ENCODE results near the gene ADD3.

Gene ADD3

GRCh38 chr10:109967739-109968088 lies 40.1 kb upstream of the ADD3 start:
- TF ChIP-seq SUZ12 (IDR thresholded peaks at IDR 0.05) (no peak), SP1 (IDR thresholded peaks at IDR 0.05) (no peak), ELF4 (IDR thresholded peaks at IDR 0.05) (no peak), ZNF384 (IDR thresholded peaks at IDR 0.05) (no peak), PKNOX1 (IDR thresholded peaks at IDR 0.05) (no peak), FOXM1 (IDR thresholded peaks at IDR 0.05; ENCODE audit: borderline replicate concordance) (no peak), NFRKB (IDR thresholded peaks at IDR 0.05) (no peak), FOXA1 (IDR thresholded peaks at IDR 0.05) (no peak), LEF1 (IDR thresholded peaks at IDR 0.05; ENCODE audit: borderline replicate concordance) (no peak)
- ChIA-PET POLR2A (no interaction called here), CTCF (interaction anchor here (1.2 to 1.6 kb wide), 3 partner anchors 9 to 84 kb away, joined by 4 to 8 read pairs (median 4); no protein-coding TSS in a partner anchor)
- DNase-seq (ENCODE audit: extremely low spot score) = no peak

GRCh38 chr10:109968953-109969759 lies 38.6 kb upstream of the ADD3 start:
- ChIA-PET POLR2A (no interaction called here), CTCF (interaction anchor here (1.2 to 1.6 kb wide), 4 partner anchors 8 to 85 kb away, joined by 4 to 8 read pairs (median 4); no protein-coding TSS in a partner anchor)
- DNase-seq (ENCODE audit: extremely low spot score) = no peak
- no peak for TF ChIP-seq BHLHE40 (IDR thresholded peaks at IDR 0.05; ENCODE audit: borderline replicate concordance)
- TF ChIP-seq LEF1 (IDR thresholded peaks at IDR 0.05; ENCODE audit: borderline replicate concordance) = no peak
- no peak for TF ChIP-seq ARNT (IDR thresholded peaks at IDR 0.05)
- no peak for TF ChIP-seq FOXA1 (IDR thresholded peaks at IDR 0.05)
- no peak for TF ChIP-seq FOXM1 (IDR thresholded peaks at IDR 0.05; ENCODE audit: borderline replicate concordance)
- no peak for TF ChIP-seq ELF4 (IDR thresholded peaks at IDR 0.05)
- no peak for TF ChIP-seq L3MBTL2 (conservative IDR thresholded peaks at IDR 0.05)
- no peak for TF ChIP-seq TARDBP (IDR thresholded peaks at IDR 0.05)
- TF ChIP-seq HDGF (IDR thresholded peaks at IDR 0.05; ENCODE audit: borderline replicate concordance) = no peak
- no peak for TF ChIP-seq FOXK2 (IDR thresholded peaks at IDR 0.05)
- no peak for TF ChIP-seq PKNOX1 (IDR thresholded peaks at IDR 0.05)
- TF ChIP-seq SUZ12 (IDR thresholded peaks at IDR 0.05) = no peak
- no peak for TF ChIP-seq NFRKB (IDR thresholded peaks at IDR 0.05)

- TF ChIP-seq TARDBP (IDR thresholded peaks at IDR 0.05) = no peak
- TF ChIP-seq SP1 (IDR thresholded peaks at IDR 0.05) = no peak
- no peak for TF ChIP-seq HDGF (IDR thresholded peaks at IDR 0.05; ENCODE audit: borderline replicate concordance)
- no peak for TF ChIP-seq L3MBTL2 (conservative IDR thresholded peaks at IDR 0.05)
- no peak for TF ChIP-seq LEF1 (IDR thresholded peaks at IDR 0.05; ENCODE audit: borderline replicate concordance)
- no peak for TF ChIP-seq NFRKB (IDR thresholded peaks at IDR 0.05)
- no peak for TF ChIP-seq SUZ12 (IDR thresholded peaks at IDR 0.05)
- TF ChIP-seq FOXM1 (IDR thresholded peaks at IDR 0.05; ENCODE audit: borderline replicate concordance) = no peak
- no peak for TF ChIP-seq FOXA1 (IDR thresholded peaks at IDR 0.05)
- POLR2A ChIA-PET = no interaction called here
- CTCF ChIA-PET = interaction anchor here (1.4 kb wide), 1 partner anchor 86 kb away, joined by 5 read pairs; no protein-coding TSS in a partner anchor
- DNase-seq (ENCODE audit: extremely low spot score) = no peak
These were observed 37.9 kb upstream of the ADD3 start for GRCh38 chr10:109969760-109970346.

- ChIA-PET CTCF (no interaction called here), POLR2A (no interaction called here)
- TF ChIP-seq ZNF384 (IDR thresholded peaks at IDR 0.05) (no peak), FOXA1 (IDR thresholded peaks at IDR 0.05) (no peak), ELF4 (IDR thresholded peaks at IDR 0.05) (no peak), TARDBP (IDR thresholded peaks at IDR 0.05) (no peak), L3MBTL2 (conservative IDR thresholded peaks at IDR 0.05) (no peak), SP1 (IDR thresholded peaks at IDR 0.05) (no peak), SUZ12 (IDR thresholded peaks at IDR 0.05) (no peak), PKNOX1 (IDR thresholded peaks at IDR 0.05) (no peak), BHLHE40 (IDR thresholded peaks at IDR 0.05; ENCODE audit: borderline replicate concordance) (no peak), FOXK2 (IDR thresholded peaks at IDR 0.05) (no peak), ARNT (IDR thresholded peaks at IDR 0.05) (no peak), FOXM1 (IDR thresholded peaks at IDR 0.05; ENCODE audit: borderline replicate concordance) (no peak), HDGF (IDR thresholded peaks at IDR 0.05; ENCODE audit: borderline replicate concordance) (no peak), CTBP1 (IDR thresholded peaks at IDR 0.05; ENCODE audit: borderline replicate concordance) (no peak), LEF1 (IDR thresholded peaks at IDR 0.05; ENCODE audit: borderline replicate concordance) (no peak)
- no peak for DNase-seq (ENCODE audit: extremely low spot score)
These were observed 36.1 kb upstream of the ADD3 start for GRCh38 chr10:109971634-109972033.

- no peak for TF ChIP-seq ELF4 (IDR thresholded peaks at IDR 0.05)
- no peak for TF ChIP-seq SUZ12 (IDR thresholded peaks at IDR 0.05)
- no peak for TF ChIP-seq LEF1 (IDR thresholded peaks at IDR 0.05; ENCODE audit: borderline replicate concordance)
- TF ChIP-seq SP1 (IDR thresholded peaks at IDR 0.05) = no peak
- TF ChIP-seq FOXA1 (IDR thresholded peaks at IDR 0.05) = no peak
- no peak for TF ChIP-seq BHLHE40 (IDR thresholded peaks at IDR 0.05; ENCODE audit: borderline replicate concordance)
- no peak for TF ChIP-seq TARDBP (IDR thresholded peaks at IDR 0.05)
- no peak for TF ChIP-seq HDGF (IDR thresholded peaks at IDR 0.05; ENCODE audit: borderline replicate concordance)
- DNase-seq (ENCODE audit: extremely low spot score) = no peak
- ChIA-PET CTCF (no interaction called here), POLR2A (no interaction called here)
These were observed 35.3 kb upstream of the ADD3 start for GRCh38 chr10:109972372-109973001.
